Naive B cell (primary cell): ENCODE data around the gene PMIS2. TPM values are rescaled to one million over a fixed set of nuclear protein-coding genes. Genes with fewer than 3 reads are reported as not detected.

Source experiments
- ATAC-seq, 2 donors: fragments of 150-1000 bp; cut with Tn5 transposase; 2 replicates each; pipeline ENCODE4 v1.10.0; 2021; ENCODE audit warnings: low read depth in 2 of 2, mild to moderate bottlenecking in 2 of 2, moderate library complexity in 2 of 2
- DNase-seq: peaks from one replicate; pipeline ENCODE4 v3.0.0; 2022
- H3K27ac Mint-ChIP-seq, 6 donors: one replicate each; pipeline ENCODE4 v1.8.0; 2020 to 2022; ENCODE audit warnings: mild to moderate bottlenecking in 6 of 6, mixed read lengths in 6 of 6, moderate library complexity in 5 of 6, inconsistent platforms in 2 of 6
- H3K27me3 Mint-ChIP-seq, 3 donors: one replicate each; pipeline ENCODE4 v1.8.0; 2021 to 2022; ENCODE audit warnings: mixed read lengths in 3 of 3, mild to moderate bottlenecking in 1 of 3
- H3K36me3 Mint-ChIP-seq, 2 donors: one replicate each; pipeline ENCODE4 v1.8.0; 2020 to 2022; ENCODE audit warnings: mixed read lengths in 2 of 2, inconsistent platforms in 1 of 2, mild to moderate bottlenecking in 1 of 2
- H3K4me1 Mint-ChIP-seq, 3 donors: one replicate each; pipeline ENCODE4 v1.8.0; 2020 to 2022; ENCODE audit warnings: mixed read lengths in 3 of 3, inconsistent platforms in 1 of 3, mild to moderate bottlenecking in 1 of 3, moderate library complexity in 1 of 3
- H3K4me3 Mint-ChIP-seq, 8 donors: one replicate each; pipeline ENCODE4 v1.8.0; 2020 to 2022; ENCODE audit warnings: mild to moderate bottlenecking in 8 of 8, mixed read lengths in 8 of 8, moderate library complexity in 8 of 8, inconsistent platforms in 2 of 8
- H3K9me3 Mint-ChIP-seq, 7 donors: one replicate each; pipeline ENCODE4 v1.8.0; 2020 to 2022; ENCODE audit warnings: mixed read lengths in 7 of 7, mild to moderate bottlenecking in 5 of 7, inconsistent platforms in 2 of 7, moderate library complexity in 1 of 7
- polyA plus RNA-seq, 6 donors: library from polyadenylated mRNA; unstranded; fragments of 300-500 nt; fragmentation: Illumina TruSeq; gene quantifications; one replicate each; pipeline ENCODE4 v1.2.3, GENCODE V29; 2021; ENCODE audit warnings: low read depth in 6 of 6

The PMIS2 gene
- not detected for polyA plus RNA-seq

- Mint-ChIP-seq H3K27me3 (peaks cover 15 to 62% (median 40%) of the 10 kb centered on the region in 3 donors), H3K4me3 (no peak within 1 kb of the TSS), H3K9me3 (peaks cover 0 to 4% (median 0%) of the 10 kb centered on the region in 7 donors), H3K27ac (peak within 1 kb of the TSS in 1 of 6 donors; percentile 73), H3K36me3 (no peaks in the 10 kb centered on the region), H3K4me1 (no peaks in the 10 kb centered on the region)
- ATAC-seq (peak; percentile 49 to 52), DNase-seq (no peak)
These were observed at the start of gene PMIS2 for GRCh38 chr19:35585848-35586247. PMIS2 (plus strand) TSS chr19:35586173; CDS start chr19:35586260, 87 bp downstream.

DNA sequence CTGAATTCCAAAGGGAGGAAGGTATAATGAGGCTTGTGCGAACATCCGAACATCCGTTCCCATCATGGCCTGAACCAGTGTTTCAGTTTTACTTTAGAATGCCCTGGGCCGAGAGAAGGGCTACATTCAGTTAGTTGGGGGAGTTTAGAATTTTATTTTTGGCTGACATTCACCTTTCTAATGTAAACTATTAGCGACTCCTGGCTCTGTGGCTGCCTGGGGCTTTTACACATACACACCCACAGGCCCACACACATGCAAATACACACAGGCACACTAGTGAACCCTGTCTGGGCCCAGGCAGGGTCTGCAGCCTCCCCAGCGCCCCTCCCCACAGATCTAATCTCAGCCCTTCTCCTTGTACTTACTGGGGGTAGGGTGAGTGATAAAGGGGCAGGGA lies 46.7 kb upstream of the PMIS2 start:
- no peak for ATAC-seq
- H3K36me3 Mint-ChIP-seq, result no peaks in the 10 kb centered on the region
- peaks cover 0 to 8% (median 0%) of the 10 kb centered on the region in 3 donors for H3K27me3 Mint-ChIP-seq
- DNase-seq, result no peak
- H3K27ac Mint-ChIP-seq, result peak overlapping the region in 1 of 6 donors; percentile 66
- no peaks in the 10 kb centered on the region for H3K9me3 Mint-ChIP-seq
- no peak overlapping the region for H3K4me3 Mint-ChIP-seq
- H3K4me1 Mint-ChIP-seq, result peaks cover 12 to 28% (median 20%) of the 10 kb centered on the region in 3 donors

DNA sequence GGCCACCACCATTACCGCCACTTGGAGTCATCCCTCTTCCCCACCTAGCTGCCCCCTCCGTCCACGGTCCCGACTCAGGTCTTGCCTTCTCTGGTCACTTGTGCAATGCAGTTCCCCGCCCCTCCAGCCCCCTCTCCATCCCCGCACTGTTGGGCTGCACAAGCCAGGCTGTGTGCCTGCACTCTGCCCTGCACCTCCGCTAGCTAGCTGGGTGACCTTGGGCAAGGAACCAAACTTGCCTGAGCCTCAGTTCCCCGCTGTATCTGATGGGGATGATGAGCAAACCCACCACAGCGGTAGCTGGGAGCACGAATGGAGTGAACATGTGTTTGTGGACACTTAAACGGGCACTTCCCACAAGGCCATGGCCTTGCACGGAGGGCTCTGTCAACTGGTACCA lies 46.1 kb upstream of the PMIS2 start:
- no peaks in the 10 kb centered on the region for H3K9me3 Mint-ChIP-seq
- peak overlapping the region in 1 of 6 donors; percentile 4 for H3K27ac Mint-ChIP-seq
- no peaks in the 10 kb centered on the region for H3K36me3 Mint-ChIP-seq
- ATAC-seq, result no peak
- H3K27me3 Mint-ChIP-seq, result peaks cover 0 to 3% (median 0%) of the 10 kb centered on the region in 3 donors
- H3K4me1 Mint-ChIP-seq, result peaks cover 16 to 29% (median 23%) of the 10 kb centered on the region in 3 donors
- H3K4me3 Mint-ChIP-seq, result no peak overlapping the region
- no peak for DNase-seq

- Mint-ChIP-seq H3K4me3 (peak overlapping the region in 1 of 8 donors; percentile 29), H3K27ac (peak overlapping the region in 3 of 6 donors; percentile 4 to 69 (median 63)), H3K9me3 (no peaks in the 10 kb centered on the region), H3K27me3 (no peaks in the 10 kb centered on the region), H3K36me3 (no peaks in the 10 kb centered on the region), H3K4me1 (peaks cover 15 to 29% (median 26%) of the 10 kb centered on the region in 3 donors)
- ATAC-seq (no peak), DNase-seq (no peak)
These were observed 45.5 kb upstream of the PMIS2 start for GRCh38 chr19:35540356-35540927.

DNA sequence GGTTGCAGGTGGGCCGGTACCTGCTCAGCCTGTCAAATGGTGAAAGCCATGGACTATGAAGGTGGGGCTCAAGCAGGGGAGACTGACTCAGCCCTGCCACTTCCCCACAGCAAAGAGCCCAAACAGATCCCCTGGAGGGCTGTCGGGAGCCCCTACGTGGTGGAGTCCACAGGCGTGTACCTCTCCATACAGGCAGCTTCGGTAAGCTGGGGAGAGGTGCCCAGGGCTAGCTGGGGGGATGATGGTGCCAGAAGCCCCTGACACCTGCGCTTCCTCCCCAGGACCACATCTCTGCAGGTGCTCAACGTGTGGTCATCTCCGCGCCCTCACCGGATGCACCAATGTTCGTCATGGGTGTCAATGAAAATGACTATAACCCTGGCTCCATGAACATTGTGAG lies 43.8 kb upstream of the PMIS2 start:
- no peaks in the 10 kb centered on the region for H3K27me3 Mint-ChIP-seq
- H3K36me3 Mint-ChIP-seq, result no peaks in the 10 kb centered on the region
- ATAC-seq, result no peak
- H3K9me3 Mint-ChIP-seq, result no peaks in the 10 kb centered on the region
- H3K4me3 Mint-ChIP-seq, result peak overlapping the region in 2 of 8 donors; percentile 42 to 68
- H3K4me1 Mint-ChIP-seq, result peaks cover 25 to 41% (median 41%) of the 10 kb centered on the region in 3 donors
- H3K27ac Mint-ChIP-seq, result peak overlapping the region in 1 of 6 donors; percentile 37
- no peak for DNase-seq

- Mint-ChIP-seq H3K36me3 (no peaks in the 10 kb centered on the region), H3K9me3 (no peaks in the 10 kb centered on the region), H3K4me1 (peaks cover 28 to 50% (median 45%) of the 10 kb centered on the region in 3 donors), H3K4me3 (peak overlapping the region in 5 of 8 donors; percentile 16 to 91 (median 40)), H3K27ac (peak overlapping the region in 2 of 6 donors; percentile 49 to 62), H3K27me3 (no peaks in the 10 kb centered on the region)
- DNase-seq (no peak), ATAC-seq (no peak)
These were observed 42.5 kb upstream of the PMIS2 start for GRCh38 chr19:35543280-35544109.

DNA sequence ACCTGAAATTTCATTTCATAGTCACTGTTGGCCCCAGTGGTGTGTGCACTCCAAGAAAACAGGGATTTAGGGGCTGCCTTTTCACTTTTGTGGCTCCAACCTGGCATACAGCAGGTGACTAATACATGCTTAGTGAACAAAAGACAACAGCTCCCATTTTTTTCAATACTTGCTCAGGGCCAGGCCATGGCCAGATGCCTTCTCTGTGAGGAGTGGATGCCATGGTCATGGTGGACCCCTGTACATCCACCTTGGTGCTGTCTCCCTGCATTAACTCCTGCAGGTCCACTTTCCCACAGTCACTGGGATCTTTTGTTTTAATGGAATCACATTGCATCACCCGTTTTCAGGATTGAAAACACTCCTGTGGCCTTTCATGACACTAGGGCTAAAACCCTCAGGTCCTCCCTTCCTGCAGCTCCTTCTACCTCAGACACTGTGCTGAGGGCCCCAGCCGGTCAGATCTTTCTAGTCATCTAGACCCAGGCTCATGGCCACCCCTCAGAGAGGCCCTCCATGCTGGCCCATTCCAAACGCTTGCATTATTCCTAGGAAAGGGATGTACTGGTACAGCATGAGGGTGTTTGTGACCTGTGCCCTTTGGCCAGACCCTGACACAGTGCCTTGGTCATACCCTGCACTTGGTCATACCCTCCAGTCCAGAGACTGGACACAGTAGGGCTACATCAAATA lies 41.7 kb upstream of the PMIS2 start:
- ATAC-seq, result no peak
- Mint-ChIP-seq H3K36me3 (peaks cover 0 to 4% of the 10 kb centered on the region in 2 donors), H3K9me3 (no peaks in the 10 kb centered on the region), H3K27ac (peak overlapping the region in 5 of 6 donors; percentile 16 to 93 (median 82)), H3K4me1 (peaks cover 35 to 58% (median 51%) of the 10 kb centered on the region in 3 donors), H3K4me3 (peak overlapping the region; percentile 82 to 95 (median 91)), H3K27me3 (no peaks in the 10 kb centered on the region)
- DNase-seq, result no peak

- DNase-seq, result peak; percentile 79
- Mint-ChIP-seq H3K36me3 (peaks cover 0 to 7% of the 10 kb centered on the region in 2 donors), H3K4me1 (peaks cover 35 to 58% (median 52%) of the 10 kb centered on the region in 3 donors), H3K9me3 (no peaks in the 10 kb centered on the region), H3K27ac (peak within 1 kb of the TSS; percentile 21 to 94 (median 91)), H3K27me3 (no peaks in the 10 kb centered on the region), H3K4me3 (peak within 1 kb of the TSS; percentile 82 to 95 (median 91))
- peak; percentile 92 to 93 for ATAC-seq
These were observed 40.7 kb upstream of the PMIS2 start, which contains the start of gene TMEM147 for GRCh38 chr19:35545001-35545854. TMEM147 (plus strand) TSS chr19:35545626; CDS start chr19:35545740, 114 bp downstream.

- H3K4me1 Mint-ChIP-seq, result peaks cover 30 to 51% (median 45%) of the 10 kb centered on the region in 3 donors
- peak overlapping the region; percentile 82 to 95 (median 88) for H3K4me3 Mint-ChIP-seq
- H3K27ac Mint-ChIP-seq, result peak overlapping the region in 5 of 6 donors; percentile 82 to 94 (median 88)
- H3K27me3 Mint-ChIP-seq, result no peaks in the 10 kb centered on the region
- DNase-seq (no peak), ATAC-seq (peak; percentile 29 to 32)
- H3K9me3 Mint-ChIP-seq, result no peaks in the 10 kb centered on the region
- peaks cover 0 to 13% of the 10 kb centered on the region in 2 donors for H3K36me3 Mint-ChIP-seq
These were observed 40.1 kb upstream of the PMIS2 start for GRCh38 chr19:35545855-35546381.

GRCh38 chr19:35546532-35546931 lies 39.4 kb upstream of the PMIS2 start:
- Mint-ChIP-seq H3K9me3 (no peaks in the 10 kb centered on the region), H3K27me3 (no peaks in the 10 kb centered on the region), H3K36me3 (peaks cover 0 to 14% of the 10 kb centered on the region in 2 donors), H3K4me3 (peak overlapping the region; percentile 82 to 95 (median 88)), H3K27ac (peak overlapping the region in 5 of 6 donors; percentile 69 to 94 (median 88)), H3K4me1 (peaks cover 30 to 51% (median 41%) of the 10 kb centered on the region in 3 donors)
- no peak for ATAC-seq
- DNase-seq, result no peak

DNA sequence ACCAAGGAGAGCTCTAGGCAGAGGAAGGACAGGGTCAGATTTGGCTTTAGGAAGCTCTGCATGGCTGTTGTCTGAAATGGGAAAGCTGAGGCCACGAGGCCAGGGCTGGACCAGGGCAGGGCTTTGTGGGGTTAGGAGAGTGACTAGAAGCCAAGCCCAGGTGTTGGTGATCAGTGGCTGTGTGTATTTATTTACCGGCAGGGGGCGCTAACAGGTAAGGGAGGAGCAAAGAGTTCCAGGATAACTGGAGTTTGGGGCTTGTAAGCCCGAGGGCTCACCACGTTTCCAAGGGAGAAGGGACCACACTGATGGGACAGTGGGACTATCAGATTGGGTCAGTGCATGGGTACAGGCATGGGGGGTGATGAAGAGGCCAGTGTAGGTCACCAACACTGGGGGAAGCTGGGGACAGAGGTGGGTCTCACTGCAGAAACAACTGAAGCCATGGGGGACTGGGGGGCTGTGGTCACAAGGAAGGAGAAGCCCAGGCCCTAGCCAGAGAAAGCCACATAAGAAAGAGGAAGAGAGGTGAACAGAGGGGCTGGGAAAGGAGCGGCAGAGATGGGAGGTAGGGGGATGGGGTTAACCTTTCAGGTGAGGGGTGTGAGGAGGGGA lies 36.7 kb upstream of the PMIS2 start:
- Mint-ChIP-seq H3K36me3 (peaks cover 0 to 14% of the 10 kb centered on the region in 2 donors), H3K27me3 (peaks cover 0 to 7% (median under 1%) of the 10 kb centered on the region in 3 donors), H3K4me1 (peaks cover 28 to 43% (median 32%) of the 10 kb centered on the region in 3 donors), H3K9me3 (no peaks in the 10 kb centered on the region), H3K4me3 (peak overlapping the region in 5 of 8 donors; percentile 11 to 75 (median 42)), H3K27ac (peak overlapping the region in 1 of 6 donors; percentile 85)
- DNase-seq (peak; percentile 65), ATAC-seq (peak; percentile 17 to 25)
